Neural cell (in vitro differentiated cells): ENCODE results near the gene RALB. TPM values are rescaled to one million over a fixed set of nuclear protein-coding genes. Genes with fewer than 3 reads are reported as not detected.

Experiments used
- H2AFZ ChIP-seq: fragments of 200-600, 300-800 bp; sonication (generic), shearing (Covaris generic); 2 replicates; pipeline ENCODE4 v1.6.0; 2014; ENCODE audit warnings: low read depth, mild to moderate bottlenecking, antibody characterized with exemption, low read length, moderate library complexity
- H3F3A ChIP-seq: fragments of 200-600 bp; shearing (Covaris generic); 2 replicates; pipeline ENCODE4 v1.6.1; 2016; ENCODE audit warnings: mild to moderate bottlenecking, moderate library complexity, mixed read lengths, antibody characterized with exemption, low read length; ENCODE audit not compliant: insufficient read depth, poor library complexity, severe bottlenecking
- H3K27ac ChIP-seq: fragments of 200-600, 300-800 bp; sonication (generic), shearing (Covaris generic); 2 replicates; pipeline ENCODE4 v1.5.1; 2014; ENCODE audit warnings: mild to moderate bottlenecking, low read length, moderate library complexity
- H3K27me3 ChIP-seq: fragments of 300-800, 200-600 bp; sonication (generic), shearing (Covaris generic); 2 replicates; pipeline ENCODE4 v1.6.0; 2014; ENCODE audit warnings: mild to moderate bottlenecking, low read depth, low read length, moderate library complexity; ENCODE audit not compliant: insufficient read depth
- H3K36me3 ChIP-seq: fragments of 300-800, 200-600 bp; sonication (generic), shearing (Covaris generic); 2 replicates; pipeline ENCODE4 v1.5.1; 2014; ENCODE audit warnings: mild to moderate bottlenecking, antibody characterized with exemption, low read length, moderate library complexity; ENCODE audit not compliant: insufficient read depth
- H3K4me2 ChIP-seq: fragments of 300-800, 200-600 bp; sonication (generic), shearing (Covaris generic); 2 replicates; pipeline ENCODE4 v1.6.0; 2014; ENCODE audit warnings: mild to moderate bottlenecking, low read length
- H3K4me3 ChIP-seq: fragments of 300-800, 200-600 bp; sonication (generic), shearing (Covaris generic); 2 replicates; pipeline ENCODE4 v1.5.1; 2014; ENCODE audit warnings: mild to moderate bottlenecking, low read length, moderate library complexity
- H3K79me2 ChIP-seq: fragments of 200-600 bp; shearing (Covaris generic); replicated peaks from 2 replicates; pipeline ENCODE4 v1.6.0; 2014; ENCODE audit warnings: mild to moderate bottlenecking, low read length, moderate library complexity; ENCODE audit not compliant: insufficient read depth
- H3K9ac ChIP-seq: fragments of 300-800, 200-600 bp; sonication (generic), shearing (Covaris generic); 2 replicates; pipeline ENCODE4 v1.6.1; 2016; ENCODE audit warnings: mild to moderate bottlenecking, low read length, mixed read lengths
- H3K9me2 ChIP-seq: fragments of 200-600 bp; shearing (Covaris generic); 2 replicates; pipeline ENCODE4 v1.6.1; 2016; ENCODE audit warnings: mild to moderate bottlenecking, low read length, mixed read lengths; ENCODE audit not compliant: insufficient read depth
- H3K9me3 ChIP-seq: fragments of 200-600, 300-800 bp; sonication (generic), shearing (Covaris generic); 2 replicates; pipeline ENCODE4 v1.6.1; 2016; ENCODE audit warnings: mild to moderate bottlenecking, mixed run types, low read length, moderate library complexity, mixed read lengths
- H4K20me1 ChIP-seq: fragments of 200-600 bp; shearing (Covaris generic); 2 replicates; pipeline ENCODE4 v1.6.1; 2016; ENCODE audit warnings: mild to moderate bottlenecking, mixed run types; ENCODE audit not compliant: insufficient read depth
- EP300 ChIP-seq: fragments of 450-650 bp; conservative IDR thresholded peaks from 2 replicates; pipeline ENCODE4 v1.6.1; 2014; ENCODE audit warnings: antibody characterized with exemption, mild to moderate bottlenecking, moderate library complexity; ENCODE audit not compliant: poor library complexity, severe bottlenecking
- EZH2 ChIP-seq: fragments of 200-600, 300-800 bp; shearing (Covaris generic), sonication (generic); IDR thresholded peaks from 2 replicates; pipeline ENCODE4 v1.6.1; 2014; ENCODE audit warnings: antibody characterized with exemption, low read length, borderline replicate concordance, mild to moderate bottlenecking; ENCODE audit not compliant: insufficient read depth, poor library complexity, severe bottlenecking
- MXI1 ChIP-seq: fragments of 450-650 bp; conservative IDR thresholded peaks from 2 replicates; pipeline ENCODE4 v1.6.1; 2014; ENCODE audit warnings: antibody characterized with exemption, mild to moderate bottlenecking; ENCODE audit not compliant: poor library complexity, severe bottlenecking
- POLR2AphosphoS5 ChIP-seq: IDR thresholded peaks from 2 replicates; pipeline ENCODE4 v1.6.1; 2012
- RAD21 ChIP-seq: fragments of 450-650 bp; conservative IDR thresholded peaks from 2 replicates; pipeline ENCODE4 v1.6.1; 2014; ENCODE audit warnings: antibody characterized with exemption, mild to moderate bottlenecking, moderate library complexity
- SMC3 ChIP-seq: fragments of 450-650 bp; conservative IDR thresholded peaks from 2 replicates; pipeline ENCODE4 v1.6.1; 2014; ENCODE audit warnings: antibody characterized with exemption, mild to moderate bottlenecking, moderate library complexity; ENCODE audit not compliant: poor library complexity
- TAF1 ChIP-seq: IDR thresholded peaks from 2 replicates; pipeline ENCODE4 v1.6.1; 2012; ENCODE audit warnings: low read depth
- polyA plus RNA-seq: library from polyadenylated mRNA; depleted of rRNA; stranded (reverse); fragments of >200 nt; gene quantifications from 2 replicates; pipeline ENCODE4 v1.2.3, GENCODE V29; 2014
- TF ChIP-seq, protein P1 (sequence below): fragments of 450-650 bp; IDR thresholded peaks from 2 replicates; pipeline ENCODE4 v1.5.1; 2014; ENCODE audit warnings: antibody characterized with exemption, mild to moderate bottlenecking, moderate library complexity; ENCODE audit not compliant: poor library complexity, severe bottlenecking
- TF ChIP-seq, protein P2 (sequence below): IDR thresholded peaks from 2 replicates; pipeline ENCODE4 v1.6.1; 2012; ENCODE audit warnings: borderline replicate concordance

RALB gene
- polyA plus RNA-seq, 1 donor from 2014 or later = 50.6 TPM

DNA sequence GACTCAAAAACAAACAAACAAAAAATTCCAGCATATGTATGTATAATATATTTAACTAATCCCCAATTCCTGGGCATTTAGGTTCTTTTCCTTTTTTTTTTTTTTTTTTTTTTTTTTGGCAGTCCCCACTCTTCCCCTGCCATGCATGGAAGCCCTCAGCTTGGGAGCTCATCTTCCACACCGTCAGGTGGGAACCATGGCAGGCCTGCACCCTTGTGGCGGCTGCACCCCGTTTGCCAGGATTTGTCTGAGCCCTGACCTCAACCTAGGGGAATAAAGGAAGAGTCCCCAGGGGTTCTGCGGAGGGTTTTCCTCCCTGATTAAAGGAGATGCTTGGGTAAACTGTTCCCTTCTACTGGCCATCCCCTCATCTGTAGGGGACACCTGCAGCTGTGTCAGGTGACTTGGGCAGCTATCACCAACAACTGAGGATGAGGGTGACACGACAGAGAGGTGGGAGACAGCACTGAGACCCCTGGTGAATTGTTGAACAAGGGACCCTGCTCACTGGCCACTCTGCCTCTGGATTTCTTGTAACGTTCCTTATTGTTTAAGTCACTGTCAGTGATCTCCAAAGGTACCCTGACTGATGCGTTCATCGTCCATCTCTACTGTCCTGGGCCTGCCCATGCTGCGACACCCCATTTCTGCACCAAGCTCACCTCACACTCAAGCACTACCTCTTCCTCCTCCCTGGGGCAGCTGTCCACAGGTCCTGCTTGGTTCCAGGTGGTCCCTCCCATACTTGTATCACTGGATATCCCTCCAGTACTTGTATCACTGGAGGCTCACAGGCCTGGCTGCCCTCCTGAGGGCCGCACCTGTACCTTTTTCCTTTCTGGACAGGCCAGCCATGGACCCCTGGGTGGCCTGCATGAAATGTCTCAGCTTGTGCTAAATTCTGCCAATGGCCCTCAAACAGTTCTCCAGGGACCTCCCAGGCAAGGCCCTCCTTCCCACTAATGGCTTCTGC, 44.0 kb upstream of the RALB start:
- H3K4me3 ChIP-seq = no peak overlapping the region
- no peaks in the 10 kb centered on the region for H3K9me2 ChIP-seq
- no peaks in the 10 kb centered on the region for H3K79me2 ChIP-seq
- no peaks in the 10 kb centered on the region for H3F3A ChIP-seq
- H4K20me1 ChIP-seq = no peaks in the 10 kb centered on the region
- H2AFZ ChIP-seq = no peak overlapping the region
- no peaks in the 10 kb centered on the region for H3K27me3 ChIP-seq
- no peak overlapping the region for H3K9ac ChIP-seq
- TF ChIP-seq MXI1 = no peak
- TF ChIP-seq, protein P1, sequence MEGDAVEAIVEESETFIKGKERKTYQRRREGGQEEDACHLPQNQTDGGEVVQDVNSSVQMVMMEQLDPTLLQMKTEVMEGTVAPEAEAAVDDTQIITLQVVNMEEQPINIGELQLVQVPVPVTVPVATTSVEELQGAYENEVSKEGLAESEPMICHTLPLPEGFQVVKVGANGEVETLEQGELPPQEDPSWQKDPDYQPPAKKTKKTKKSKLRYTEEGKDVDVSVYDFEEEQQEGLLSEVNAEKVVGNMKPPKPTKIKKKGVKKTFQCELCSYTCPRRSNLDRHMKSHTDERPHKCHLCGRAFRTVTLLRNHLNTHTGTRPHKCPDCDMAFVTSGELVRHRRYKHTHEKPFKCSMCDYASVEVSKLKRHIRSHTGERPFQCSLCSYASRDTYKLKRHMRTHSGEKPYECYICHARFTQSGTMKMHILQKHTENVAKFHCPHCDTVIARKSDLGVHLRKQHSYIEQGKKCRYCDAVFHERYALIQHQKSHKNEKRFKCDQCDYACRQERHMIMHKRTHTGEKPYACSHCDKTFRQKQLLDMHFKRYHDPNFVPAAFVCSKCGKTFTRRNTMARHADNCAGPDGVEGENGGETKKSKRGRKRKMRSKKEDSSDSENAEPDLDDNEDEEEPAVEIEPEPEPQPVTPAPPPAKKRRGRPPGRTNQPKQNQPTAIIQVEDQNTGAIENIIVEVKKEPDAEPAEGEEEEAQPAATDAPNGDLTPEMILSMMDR = no peak
- no peak for TF ChIP-seq TAF1
- TF ChIP-seq POLR2AphosphoS5 = no peak
- TF ChIP-seq EP300 = no peak
- no peak for TF ChIP-seq RAD21
- TF ChIP-seq SMC3 = no peak
- no peaks in the 10 kb centered on the region for H3K9me3 ChIP-seq
- H3K4me2 ChIP-seq = no peak overlapping the region
- no peak overlapping the region for H3K27ac ChIP-seq
- no peaks in the 10 kb centered on the region for H3K36me3 ChIP-seq

DNA sequence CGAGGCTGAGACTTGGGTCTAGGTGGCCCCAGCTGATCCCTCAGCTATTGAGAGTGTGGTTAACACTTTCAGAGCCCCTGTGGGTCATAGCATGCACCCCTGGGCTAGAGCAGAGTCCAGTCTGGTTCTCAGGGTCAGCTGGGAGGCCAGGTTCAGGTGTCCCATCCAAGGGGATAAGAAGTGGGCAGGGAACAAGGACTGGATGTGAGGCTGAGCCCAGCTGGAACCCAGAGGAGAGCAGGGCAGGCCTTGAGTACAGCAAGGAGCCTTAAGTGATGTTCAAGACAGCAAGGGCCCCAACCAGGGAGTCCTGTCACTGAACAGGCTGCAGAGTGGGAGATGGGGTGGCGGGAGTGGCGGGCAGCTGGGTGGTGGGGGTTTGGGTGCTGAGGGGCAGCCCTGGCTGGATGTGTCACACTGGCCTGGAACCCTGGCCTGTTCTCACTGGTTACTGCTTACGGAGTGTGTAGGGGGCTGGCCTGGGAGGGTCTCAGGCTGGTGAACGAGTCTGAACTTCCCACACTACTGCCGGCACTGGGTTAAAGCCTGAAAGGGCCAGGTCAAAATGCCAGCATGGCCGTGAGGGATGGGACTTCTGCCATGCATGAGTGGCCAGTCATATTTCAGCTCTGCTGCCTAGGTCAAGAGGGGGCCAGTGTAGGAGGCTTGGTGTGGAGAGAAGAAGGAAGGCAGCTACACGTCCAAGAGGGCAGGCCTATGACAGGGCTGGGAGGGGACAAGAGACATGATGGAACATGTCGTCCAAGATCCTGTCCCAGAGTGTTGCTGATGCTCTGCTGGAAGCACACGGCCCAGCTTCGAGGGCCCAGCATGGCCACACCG, 43.0 kb upstream of the RALB start:
- Histone ChIP-seq H3K27ac (no peak overlapping the region), H3K9me2 (no peaks in the 10 kb centered on the region), H3K4me3 (no peak overlapping the region), H3K36me3 (no peaks in the 10 kb centered on the region), H3K4me2 (no peak overlapping the region), H4K20me1 (no peaks in the 10 kb centered on the region), H3K9me3 (no peaks in the 10 kb centered on the region), H3F3A (no peaks in the 10 kb centered on the region), H3K9ac (no peak overlapping the region), H3K27me3 (no peaks in the 10 kb centered on the region), H3K79me2 (no peaks in the 10 kb centered on the region), H2AFZ (no peak overlapping the region)
- no peak for TF ChIP-seq RAD21
- no peak for TF ChIP-seq MXI1

DNA sequence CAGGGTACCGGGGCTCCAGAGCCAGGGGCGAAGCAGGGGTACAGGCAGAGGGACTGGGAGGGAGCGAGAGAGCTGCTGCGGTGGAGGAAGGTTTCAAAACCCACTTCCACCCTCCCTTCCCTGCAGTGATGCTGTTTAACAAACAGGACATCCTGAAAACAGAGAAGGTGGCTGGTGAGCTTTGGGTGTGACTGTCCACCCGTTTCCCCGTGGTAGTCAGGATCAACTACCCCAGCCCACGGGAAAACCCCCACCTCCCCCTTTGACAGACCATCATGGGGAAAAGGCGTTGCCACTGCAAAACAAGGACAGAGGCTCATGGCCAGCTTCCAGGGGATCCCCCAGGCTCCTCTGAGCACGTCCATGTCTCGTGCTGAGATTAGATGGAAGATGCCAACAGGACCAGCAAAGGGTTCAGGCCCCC, 42.4 kb upstream of the RALB start:
- Histone ChIP-seq H4K20me1 (no peaks in the 10 kb centered on the region), H3K79me2 (no peaks in the 10 kb centered on the region), H3K4me3 (no peak overlapping the region), H3K27ac (no peak overlapping the region), H3K9ac (no peak overlapping the region), H2AFZ (no peak overlapping the region), H3K4me2 (no peak overlapping the region), H3K27me3 (no peaks in the 10 kb centered on the region), H3K9me2 (no peaks in the 10 kb centered on the region), H3K9me3 (no peaks in the 10 kb centered on the region), H3K36me3 (no peaks in the 10 kb centered on the region), H3F3A (no peaks in the 10 kb centered on the region)
- TF ChIP-seq SMC3 (no peak), MXI1 (no peak), POLR2AphosphoS5 (no peak), EZH2 (no peak), EP300 (no peak), TAF1 (no peak), RAD21 (no peak)
- TF ChIP-seq, protein P1 = no peak
- TF ChIP-seq, protein P2, sequence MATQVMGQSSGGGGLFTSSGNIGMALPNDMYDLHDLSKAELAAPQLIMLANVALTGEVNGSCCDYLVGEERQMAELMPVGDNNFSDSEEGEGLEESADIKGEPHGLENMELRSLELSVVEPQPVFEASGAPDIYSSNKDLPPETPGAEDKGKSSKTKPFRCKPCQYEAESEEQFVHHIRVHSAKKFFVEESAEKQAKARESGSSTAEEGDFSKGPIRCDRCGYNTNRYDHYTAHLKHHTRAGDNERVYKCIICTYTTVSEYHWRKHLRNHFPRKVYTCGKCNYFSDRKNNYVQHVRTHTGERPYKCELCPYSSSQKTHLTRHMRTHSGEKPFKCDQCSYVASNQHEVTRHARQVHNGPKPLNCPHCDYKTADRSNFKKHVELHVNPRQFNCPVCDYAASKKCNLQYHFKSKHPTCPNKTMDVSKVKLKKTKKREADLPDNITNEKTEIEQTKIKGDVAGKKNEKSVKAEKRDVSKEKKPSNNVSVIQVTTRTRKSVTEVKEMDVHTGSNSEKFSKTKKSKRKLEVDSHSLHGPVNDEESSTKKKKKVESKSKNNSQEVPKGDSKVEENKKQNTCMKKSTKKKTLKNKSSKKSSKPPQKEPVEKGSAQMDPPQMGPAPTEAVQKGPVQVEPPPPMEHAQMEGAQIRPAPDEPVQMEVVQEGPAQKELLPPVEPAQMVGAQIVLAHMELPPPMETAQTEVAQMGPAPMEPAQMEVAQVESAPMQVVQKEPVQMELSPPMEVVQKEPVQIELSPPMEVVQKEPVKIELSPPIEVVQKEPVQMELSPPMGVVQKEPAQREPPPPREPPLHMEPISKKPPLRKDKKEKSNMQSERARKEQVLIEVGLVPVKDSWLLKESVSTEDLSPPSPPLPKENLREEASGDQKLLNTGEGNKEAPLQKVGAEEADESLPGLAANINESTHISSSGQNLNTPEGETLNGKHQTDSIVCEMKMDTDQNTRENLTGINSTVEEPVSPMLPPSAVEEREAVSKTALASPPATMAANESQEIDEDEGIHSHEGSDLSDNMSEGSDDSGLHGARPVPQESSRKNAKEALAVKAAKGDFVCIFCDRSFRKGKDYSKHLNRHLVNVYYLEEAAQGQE = no peak
